Activated CD8-positive, alpha-beta memory T cell treated with anti-CD3 and anti-CD28 coated beads, Interleukin-2, amount 50 U/mL, for 1 hour (primary cell): Measurements from ENCODE around the gene EMC8.
A peak's percentile ranks its signal among the peaks of the same experiment; 100 is the strongest.
"Not testable (repeated sequence)": the region's sequence is repeated elsewhere in the genome, so short reads cannot be mapped to it uniquely, and the experiment has no call there.

Experiments
- DNase-seq: peaks from one replicate; pipeline ENCODE4 v3.0.0-alpha.2; 2020; ENCODE audit errors: extremely low read depth

The EMC8 gene

GRCh38 chr16:85835227-85835751 lies 35.9 kb upstream of the EMC8 start:
- DNase-seq = no peak

GRCh38 chr16:85834741-85835140 lies 35.4 kb upstream of the EMC8 start:
- DNase-seq = no peak

DNA sequence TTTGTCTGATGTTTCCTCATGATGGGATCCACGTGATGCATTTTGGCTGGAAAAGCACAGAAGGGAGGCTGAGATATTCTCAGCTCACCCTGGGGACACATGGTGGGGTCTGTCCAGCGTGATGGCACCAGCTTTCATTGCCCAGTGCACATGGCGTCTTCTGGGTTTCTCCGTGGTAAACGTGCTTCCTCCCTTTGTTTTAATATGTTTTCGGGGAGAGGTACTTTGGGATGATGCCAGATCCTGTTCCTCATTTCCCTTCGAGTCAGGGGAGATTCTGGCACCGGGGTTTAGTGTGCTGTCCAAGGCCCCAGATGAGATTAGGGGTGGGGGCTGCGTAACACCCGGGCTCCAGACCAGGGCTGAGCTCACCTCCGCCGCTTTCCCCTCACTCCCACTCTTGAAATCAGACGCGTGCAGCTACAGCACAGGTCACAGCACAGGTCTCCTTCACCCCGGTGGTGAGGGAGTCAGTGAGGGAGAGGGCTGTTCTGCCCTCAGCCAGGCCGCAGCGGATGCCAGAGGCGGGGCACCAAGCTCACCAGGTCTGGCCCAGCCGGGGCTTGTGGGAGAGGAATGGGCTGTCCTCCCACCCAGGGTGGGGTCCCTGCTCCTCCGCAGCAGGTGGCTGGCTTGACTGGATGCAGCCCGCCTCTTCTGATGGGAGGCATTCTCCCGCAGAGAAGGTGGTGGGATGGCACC lies 34.0 kb upstream of the EMC8 start:
- no peak for DNase-seq

GRCh38 chr16:85832570-85833218 lies 33.4 kb upstream of the EMC8 start:
- DNase-seq = no peak

DNA sequence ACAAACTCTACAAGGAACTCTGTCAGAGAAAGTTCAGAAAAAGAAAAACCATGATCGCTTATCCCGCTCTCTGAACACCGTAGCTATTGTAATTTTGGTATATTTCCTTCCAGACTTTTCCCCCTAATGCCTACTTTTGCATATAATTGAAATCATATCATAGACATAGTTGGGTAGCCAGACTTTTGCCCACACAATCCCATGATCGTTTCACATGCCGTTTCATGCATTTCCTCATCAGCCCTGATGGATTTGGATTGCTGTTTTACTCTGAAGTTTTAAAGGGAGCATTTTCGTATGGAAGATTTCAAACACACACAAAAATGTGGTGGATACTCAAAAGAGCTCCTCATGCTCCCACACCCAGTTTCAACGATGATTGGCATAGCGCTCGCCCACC lies 31.5 kb upstream of the EMC8 start:
- no peak for DNase-seq

DNA sequence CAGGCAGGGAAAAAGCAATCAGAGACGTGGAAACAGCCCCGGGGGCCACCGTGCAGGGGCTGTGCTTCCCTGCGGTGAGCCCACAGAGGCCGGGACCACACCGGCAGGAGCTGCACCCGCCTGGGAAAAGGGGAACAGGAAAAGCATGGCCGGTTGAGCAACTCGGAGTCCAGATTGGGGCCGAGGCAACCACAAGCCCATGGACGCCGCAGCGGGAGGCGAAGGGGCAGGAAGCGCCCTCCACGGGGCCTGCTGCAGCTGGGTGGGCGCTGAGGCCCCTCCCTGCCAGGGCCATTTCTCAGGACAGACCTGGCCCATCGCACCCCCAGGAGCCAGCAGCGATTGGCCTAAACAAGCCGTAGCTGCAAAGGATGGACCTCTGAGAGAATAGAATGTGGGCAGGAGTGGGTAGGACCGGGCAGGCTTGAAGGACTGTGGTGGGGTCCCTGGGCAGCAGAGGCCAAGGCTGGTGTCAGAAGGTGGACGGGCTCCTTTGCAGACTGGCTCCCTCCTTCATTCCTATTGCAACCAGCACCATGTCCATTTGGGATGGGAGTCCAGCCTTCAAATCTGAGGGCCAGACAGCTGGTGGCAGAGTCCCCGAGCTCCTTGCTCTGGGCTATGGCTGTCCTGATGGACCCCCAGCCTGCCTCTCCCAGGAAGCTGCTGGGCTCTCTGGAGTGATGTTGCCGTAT lies 30.6 kb upstream of the EMC8 start:
- no peak for DNase-seq

DNA sequence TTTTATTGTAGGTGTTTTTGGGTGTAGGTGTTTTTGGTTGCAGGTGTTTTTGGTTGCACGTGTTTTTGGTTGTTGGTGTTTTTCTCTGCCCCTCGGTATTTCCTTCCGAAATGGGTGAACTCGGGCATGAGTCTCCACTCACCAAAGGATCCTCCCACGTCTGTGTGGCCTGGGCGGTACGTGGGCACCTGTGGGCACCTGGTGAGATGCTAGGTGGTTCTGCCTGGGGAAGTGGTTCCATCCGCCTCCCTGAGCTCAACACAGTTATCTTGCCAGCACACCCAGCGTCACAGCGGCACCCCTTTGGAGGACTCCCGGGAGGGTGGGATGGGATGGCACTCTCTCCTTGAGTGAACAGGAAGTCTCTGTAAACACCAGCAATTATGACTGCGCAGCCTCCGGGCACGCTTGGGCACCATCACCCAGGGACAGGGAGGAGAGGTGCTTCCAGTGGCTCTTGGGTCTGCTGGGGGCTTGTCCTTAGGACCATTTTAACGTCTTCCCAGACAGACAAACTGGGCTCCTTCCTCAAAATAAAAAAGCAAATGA lies 29.9 kb upstream of the EMC8 start:
- DNase-seq = no peak

- DNase-seq = no peak
These were observed 28.8 kb upstream of the EMC8 start for GRCh38 chr16:85828166-85828565.

GRCh38 chr16:85826686-85827247 lies 27.4 kb upstream of the EMC8 start:
- DNase-seq = no peak

- DNase-seq = no peak
These were observed 26.0 kb upstream of the EMC8 start for GRCh38 chr16:85825326-85825725.

DNA sequence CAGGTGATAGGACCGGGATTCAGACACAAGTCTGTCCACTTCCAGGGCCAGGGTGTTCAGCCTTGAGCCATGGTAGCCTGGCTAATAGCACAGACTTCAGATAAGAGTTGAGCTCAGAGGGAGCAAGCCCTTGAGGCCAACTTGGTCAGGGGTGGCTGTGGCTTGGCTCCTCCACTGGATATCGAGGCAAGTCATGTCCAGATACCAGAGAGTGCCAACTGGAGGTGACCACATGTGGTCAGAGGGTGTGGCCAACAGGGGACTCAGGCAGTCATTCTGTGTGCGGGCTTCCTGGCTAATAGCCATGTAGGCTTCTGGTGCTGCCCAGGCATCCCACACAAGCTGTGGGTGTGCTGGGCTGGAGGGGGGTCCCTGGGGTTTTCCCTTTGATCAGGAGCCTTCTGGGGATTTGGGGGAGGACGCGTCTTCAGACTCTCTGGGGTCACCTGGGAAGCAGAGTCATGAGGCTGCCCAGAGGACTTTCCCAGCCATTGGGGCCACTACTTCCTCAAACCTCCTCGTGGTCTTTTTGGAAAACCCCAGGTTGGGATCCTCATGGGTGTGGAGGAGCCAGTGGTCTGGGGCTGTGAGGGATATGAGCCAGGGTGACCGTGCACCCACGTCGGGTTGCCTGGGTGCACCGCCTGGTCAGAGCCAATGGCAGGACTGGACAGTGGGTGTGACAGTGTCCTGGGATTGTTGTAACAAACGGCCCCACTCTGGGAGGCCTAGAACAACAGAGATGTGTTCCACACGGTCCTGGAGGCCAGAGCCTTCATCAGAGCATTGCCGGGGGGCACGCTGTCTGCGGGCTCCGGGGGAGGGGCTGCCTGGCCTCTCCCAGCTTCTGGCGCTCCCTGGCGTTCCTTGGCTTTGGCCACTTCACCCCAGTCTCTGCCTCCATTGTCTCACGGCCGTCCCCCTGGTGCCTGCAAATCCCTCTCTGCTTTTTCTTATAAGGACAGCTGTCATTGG lies 25.1 kb upstream of the EMC8 start:
- no peak for DNase-seq

GRCh38 chr16:85823328-85823920 lies 24.1 kb upstream of the EMC8 start:
- DNase-seq = no peak

GRCh38 chr16:85822145-85822544 lies 22.8 kb upstream of the EMC8 start:
- DNase-seq = no peak

GRCh38 chr16:85821390-85822135 lies 22.2 kb upstream of the EMC8 start:
- peak; percentile 35 for DNase-seq

DNA sequence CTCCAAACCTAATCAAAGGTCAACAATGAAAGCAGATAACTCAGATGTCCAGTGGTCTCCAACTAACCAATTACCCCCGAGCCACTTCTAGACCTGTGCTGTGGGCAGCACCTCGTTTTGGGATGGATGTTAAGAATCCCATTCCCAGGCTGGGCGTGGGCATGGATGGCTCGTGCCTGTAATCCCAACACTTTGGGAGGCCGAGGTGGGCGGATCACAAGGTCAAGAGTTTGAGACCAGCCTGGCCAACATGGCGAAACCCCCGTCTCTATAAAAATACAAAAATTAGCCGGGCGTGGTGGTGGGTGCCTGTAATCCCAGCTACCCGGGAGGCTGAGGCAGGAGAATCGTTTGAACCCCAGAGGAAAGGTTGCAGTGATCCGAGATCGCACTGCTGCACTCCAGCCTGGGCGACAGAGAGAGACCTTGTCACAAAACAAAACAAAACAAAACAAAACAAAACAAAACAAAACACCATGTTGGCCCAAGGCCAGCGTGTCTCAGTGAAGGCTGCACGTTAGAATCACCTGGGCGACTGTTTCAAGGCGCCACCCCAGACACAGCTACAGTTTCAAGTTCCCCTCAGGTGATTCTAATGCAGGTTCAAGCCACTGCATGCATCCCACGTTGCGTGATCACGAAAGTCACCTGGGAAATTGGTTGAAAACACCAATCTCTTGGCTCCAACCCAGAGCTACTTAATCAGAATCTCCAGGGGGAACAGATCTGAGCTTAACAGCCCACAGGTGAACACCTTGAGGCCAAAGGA lies 21.4 kb upstream of the EMC8 start:
- no peak for DNase-seq

GRCh38 chr16:85819771-85820170 lies 20.4 kb upstream of the EMC8 start:
- no peak for DNase-seq

DNA sequence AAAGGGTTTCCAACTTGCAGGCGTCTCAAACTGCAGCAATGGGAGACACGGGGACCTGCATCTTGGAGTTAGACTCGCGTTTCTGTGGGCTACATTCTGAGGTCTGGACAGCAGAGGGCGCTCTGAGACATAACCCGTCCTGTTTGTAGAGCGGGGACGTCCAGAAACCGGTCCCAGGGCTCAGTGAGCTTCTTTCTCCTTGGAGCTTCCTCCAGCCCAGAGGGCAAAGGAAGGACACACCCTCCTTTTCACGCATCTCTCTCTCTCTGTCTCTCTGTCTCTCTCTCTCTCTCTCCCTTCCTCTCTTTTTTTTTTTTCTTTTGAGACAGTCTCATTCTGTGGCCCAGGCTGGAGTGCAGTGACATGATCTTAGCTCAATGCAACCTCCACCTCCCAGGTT lies 19.9 kb upstream of the EMC8 start:
- DNase-seq = peak; percentile 49

GRCh38 chr16:85817195-85817594 lies 17.9 kb upstream of the EMC8 start:
- not testable (repeated sequence) for DNase-seq

DNA sequence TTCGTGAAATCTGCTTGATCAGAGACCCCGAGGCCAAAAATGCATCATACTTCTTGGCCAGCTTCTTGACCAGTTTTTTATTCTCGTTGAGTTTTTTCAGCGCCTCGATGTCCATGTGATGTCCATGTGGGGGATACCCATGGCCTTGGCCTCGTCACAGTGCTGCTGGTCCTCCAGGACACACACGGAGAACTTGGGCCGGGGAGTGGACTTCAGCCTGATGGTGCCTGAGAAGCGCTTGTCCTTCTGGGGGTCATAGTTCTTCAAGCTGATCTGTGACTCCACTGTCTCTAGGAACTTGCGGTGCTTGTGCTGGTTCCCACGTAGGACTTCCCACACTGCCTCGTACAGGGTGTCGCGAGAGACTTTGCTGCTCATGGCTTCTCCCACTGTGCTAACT lies 16.8 kb upstream of the EMC8 start:
- no peak for DNase-seq
